ENCODE data around the gene TMEM106C. TPM values are rescaled to one million over a fixed set of nuclear protein-coding genes. Genes with fewer than 3 reads are reported as not detected.
A peak's percentile ranks its signal among the peaks of the same experiment; 100 is the strongest.

The TMEM106C gene, protein sequence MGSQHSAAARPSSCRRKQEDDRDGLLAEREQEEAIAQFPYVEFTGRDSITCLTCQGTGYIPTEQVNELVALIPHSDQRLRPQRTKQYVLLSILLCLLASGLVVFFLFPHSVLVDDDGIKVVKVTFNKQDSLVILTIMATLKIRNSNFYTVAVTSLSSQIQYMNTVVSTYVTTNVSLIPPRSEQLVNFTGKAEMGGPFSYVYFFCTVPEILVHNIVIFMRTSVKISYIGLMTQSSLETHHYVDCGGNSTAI
- 27.9 and 44.5 TPM in 2 replicates for total RNA-seq

DNA sequence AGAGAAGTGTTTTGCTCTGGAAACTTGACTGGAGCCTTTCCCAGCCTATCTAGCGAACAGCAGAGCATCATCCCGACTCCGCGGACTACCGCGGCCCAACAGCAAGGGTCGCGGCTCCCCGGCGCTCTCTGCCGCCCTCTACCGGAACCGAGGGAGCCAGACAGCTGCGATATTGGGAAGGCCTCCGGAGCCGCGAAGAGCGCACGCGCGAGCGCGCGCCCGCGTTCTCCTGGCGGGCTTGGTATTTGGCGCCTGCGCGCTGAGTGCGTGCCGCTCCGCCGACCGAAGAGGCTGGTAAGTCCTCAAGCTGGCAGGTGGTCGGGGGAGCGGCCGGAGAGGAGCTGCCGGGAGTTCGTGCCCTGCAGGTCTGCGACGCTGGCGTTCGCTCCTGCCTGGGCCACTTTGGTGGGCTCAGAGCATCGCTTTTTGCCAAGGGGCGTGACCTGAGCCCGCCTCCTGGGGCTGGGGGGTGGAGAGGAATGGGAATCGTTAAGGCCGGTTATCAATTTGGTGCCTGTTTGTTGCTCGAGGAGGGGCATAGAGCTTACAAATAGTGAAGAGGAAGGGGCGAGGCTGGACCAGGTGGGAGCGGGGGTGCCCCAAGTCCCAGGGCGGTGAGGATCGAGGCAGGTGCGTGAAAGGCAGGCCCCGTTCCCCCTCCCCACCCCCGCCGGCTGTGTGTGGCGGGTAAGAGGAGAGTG lies at the start of gene TMEM106C:
Gene TMEM106C (plus strand): TSS at position 257 of the 701 bp plus-strand sequence. CDS start 641 bp downstream, outside the sequence.
- DNase-seq (ENCODE audit: extremely low read depth, low read depth, low spot score): peak; percentile 47

DNA sequence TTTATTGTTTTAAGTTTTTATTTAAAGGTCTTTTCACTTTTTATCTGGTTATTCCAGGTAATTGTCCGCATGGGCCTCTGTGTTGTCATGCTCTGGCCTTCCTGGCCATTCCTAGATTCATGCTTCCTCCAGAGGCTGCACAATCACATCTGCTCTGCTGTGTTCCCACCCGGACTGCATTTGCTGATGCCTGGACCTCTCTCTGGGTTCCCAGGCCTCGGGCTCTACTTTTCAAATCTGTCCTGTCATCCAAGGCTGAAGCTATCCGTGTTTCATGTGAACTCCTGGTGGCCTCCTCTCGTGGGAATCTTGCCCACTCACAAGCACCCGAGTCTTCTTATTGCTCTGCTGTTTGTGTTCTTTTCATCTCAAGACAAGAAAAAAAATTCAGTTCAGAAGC lies 42.5 kb upstream of the TMEM106C start:
- DNase-seq (ENCODE audit: extremely low read depth, low read depth, low spot score): no peak

DNA sequence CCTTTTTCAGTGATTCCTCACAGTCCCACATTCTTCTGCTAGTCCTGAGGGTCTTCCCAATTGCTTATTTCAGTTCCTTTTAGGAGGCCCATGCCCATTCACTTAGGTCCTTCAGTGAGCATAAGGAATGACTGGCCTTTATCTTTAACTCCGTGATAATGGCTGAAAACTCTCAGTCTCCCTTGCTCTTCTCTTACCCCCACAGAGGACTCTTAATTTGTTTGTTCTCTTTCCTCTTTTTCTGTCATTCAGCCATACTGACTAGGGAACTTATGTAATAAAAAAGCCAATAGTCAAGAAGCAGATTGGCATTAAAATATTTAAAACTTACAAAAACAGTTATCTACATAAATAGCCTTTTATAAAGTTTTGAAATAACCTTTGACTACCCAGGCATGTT lies 41.5 kb upstream of the TMEM106C start:
- no peak for DNase-seq (ENCODE audit: extremely low read depth, low read depth, low spot score)

DNA sequence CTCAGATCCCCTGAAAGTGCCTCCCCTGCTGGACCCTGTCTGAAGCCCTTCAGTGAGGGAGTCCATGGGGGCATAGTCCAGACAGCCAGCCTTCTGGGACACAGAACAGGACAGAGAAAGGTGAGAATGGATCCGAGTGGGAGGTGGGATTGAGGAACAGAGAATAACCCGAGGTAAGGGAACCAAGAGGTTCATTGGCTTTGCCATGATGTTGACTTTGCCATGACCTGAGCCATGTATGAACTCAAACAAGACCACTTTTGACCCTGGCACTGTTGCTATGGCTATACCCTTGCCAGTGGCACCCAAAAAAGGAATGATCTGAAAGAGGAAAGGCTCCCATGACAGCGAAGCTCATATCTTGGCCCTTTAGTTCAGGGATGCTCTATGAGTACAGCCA lies 36.0 kb upstream of the TMEM106C start:
- DNase-seq (ENCODE audit: extremely low read depth, low read depth, low spot score): no peak

DNA sequence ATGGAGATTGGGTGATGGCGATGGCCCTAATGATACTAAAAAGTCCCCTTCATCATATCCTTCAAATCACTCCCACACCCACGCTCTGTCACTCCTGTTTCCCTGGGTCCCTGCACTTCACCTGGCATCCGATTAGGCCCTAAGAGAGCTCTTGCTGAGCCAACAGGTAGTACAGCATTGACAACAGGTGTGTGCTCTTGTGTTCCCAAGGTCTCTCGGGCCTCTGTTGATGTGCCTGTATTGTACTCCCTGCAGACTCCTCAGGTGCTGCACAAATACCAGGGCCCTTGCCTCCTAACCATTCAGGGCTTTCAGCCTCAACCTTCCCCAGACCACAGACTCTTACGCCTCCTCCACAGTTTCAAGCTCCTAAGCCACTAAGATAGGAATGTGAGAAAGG lies 32.8 kb upstream of the TMEM106C start:
- DNase-seq (ENCODE audit: extremely low read depth, low read depth, low spot score): no peak

DNA sequence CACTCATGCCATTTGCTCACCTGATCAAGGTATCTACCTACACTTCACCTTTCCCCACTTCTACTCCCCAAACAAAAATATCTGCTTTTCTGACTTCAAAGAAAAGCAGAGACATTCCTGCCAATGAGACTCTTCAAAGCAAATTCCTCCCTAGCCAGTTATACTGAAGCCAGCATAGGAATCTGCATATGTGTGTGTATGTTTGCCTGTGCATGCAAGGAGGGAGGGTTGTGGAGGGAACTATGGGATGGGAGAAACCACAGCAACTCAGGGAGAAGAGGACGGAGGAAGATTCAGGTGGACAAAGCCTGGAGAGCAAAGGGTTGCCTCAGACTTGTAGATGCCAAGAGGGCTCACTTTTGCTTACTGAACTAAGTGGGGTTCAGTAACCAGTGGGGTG lies 32.2 kb upstream of the TMEM106C start:
- DNase-seq (ENCODE audit: extremely low read depth, low read depth, low spot score): no peak

DNA sequence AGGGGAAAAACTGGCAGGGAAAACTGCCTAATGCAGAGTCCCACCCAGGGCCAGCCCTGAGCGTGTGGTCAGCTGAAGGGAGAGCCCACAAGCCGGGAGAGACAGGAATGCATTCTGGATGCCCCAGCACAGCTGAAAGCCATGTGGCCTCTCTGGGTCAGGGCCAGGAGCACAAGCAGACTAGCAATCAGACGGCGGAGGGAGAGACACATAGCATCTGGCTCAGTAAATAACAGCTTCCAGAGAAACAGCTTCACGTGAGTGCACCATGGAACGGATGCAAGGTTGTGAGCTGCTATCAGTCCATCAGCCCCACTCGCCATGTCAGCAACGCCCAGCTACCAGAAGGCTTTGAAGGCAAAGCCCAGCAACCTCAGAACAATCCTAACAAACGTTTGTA lies 28.2 kb upstream of the TMEM106C start:
- DNase-seq (ENCODE audit: extremely low read depth, low read depth, low spot score): no peak

DNA sequence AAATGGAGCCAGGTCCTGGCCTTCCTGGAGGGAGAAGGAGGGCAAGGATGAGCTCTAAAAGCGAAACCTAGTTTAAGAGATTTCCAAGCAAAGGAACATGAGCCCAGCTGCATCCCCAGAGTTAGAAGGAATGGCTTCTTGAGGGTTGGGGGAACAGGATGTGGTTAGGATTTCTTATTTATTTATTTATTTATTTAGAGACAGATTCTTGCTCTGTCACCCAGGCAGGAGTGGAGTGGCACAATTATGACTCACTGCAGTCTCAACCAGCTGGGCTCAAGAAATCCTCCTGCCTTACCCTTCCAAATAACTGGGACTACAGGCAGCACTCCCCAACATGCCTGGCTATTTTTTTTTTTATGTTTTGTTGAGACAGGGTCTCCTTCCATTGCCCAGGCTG lies 25.3 kb upstream of the TMEM106C start:
- no peak for DNase-seq (ENCODE audit: extremely low read depth, low read depth, low spot score)

DNA sequence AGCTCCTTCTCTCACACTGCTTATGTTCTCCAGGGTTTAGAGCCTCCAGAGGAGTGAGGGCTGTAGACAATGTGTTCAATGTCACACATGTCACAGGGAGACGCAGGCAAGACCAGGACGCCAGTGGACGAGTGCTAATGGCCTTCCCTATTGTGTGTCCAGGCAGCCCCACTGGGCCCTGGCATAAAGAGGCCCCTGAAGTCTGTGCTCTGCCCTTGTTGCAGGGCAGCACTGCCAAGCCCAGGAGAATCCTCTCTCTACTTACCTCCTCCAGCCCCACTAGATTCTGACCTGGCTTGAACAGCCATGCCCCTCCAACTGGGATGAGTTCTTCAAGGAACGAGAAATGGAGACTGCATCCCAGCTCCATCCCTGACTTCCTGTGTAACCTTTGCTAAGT lies 24.8 kb upstream of the TMEM106C start:
- no peak for DNase-seq (ENCODE audit: extremely low read depth, low read depth, low spot score)

DNA sequence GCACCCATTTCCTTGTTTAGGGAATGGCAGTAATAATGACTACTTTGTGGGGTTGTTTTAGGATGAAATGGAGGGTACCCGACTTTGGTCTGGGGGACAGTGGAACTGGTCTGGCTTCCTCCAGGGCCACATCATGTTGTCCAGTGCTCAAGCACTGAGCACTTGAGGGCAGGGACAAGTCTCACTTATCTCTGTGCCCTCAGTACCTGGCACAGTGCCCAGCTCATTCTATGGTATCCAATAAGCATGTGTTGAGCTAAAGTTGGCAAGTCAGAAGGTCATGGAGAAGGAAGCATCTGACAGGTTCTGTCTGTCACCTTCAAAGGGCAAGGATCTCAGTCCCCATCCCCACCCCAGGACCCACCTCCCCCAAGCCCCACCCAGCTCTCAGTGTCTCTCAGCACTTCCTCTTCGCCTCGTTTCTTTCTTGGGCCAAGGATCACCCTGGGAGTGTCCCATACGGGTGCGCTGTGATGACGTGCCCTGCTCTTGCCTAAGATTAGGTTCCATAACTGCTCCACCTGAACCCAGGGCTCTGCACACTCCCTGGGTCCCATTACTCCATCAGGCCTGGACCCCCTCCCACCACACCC lies 24.3 kb upstream of the TMEM106C start:
- no peak for DNase-seq (ENCODE audit: extremely low read depth, low read depth, low spot score)

DNA sequence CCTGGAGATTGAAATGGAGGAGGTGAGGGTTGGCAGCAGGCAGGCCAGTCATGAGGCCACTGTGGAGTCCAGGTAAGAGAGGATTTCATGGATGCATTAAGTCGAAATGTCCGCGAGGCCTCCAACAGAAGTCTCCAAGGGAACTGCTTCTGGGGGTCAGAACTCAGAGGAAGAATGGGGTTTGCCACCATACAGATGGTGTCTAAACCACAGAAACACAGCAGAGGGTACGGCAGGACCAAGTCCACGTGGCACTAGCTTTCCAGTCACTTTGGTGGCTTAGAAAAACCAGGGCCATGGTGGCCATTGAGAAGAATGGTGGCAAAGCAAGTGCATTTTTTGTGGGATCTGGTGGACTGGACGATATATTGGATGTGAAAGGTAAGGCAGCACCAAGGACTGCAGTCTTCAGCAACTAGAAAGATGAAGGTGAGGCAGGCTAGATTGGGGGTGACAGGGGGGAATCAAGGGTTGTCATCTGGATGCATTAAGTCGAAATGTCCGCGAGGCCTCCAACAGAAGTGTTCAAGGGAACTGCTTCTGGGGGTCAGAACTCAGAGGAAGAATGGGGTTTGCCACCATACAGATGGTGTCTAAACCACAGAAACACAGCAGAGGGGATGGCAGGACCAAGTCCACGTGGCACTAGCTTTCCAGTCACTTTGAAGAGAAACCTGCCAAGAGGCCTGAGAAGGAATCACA lies 22.5 kb upstream of the TMEM106C start:
- no peak for DNase-seq (ENCODE audit: extremely low read depth, low read depth, low spot score)

DNA sequence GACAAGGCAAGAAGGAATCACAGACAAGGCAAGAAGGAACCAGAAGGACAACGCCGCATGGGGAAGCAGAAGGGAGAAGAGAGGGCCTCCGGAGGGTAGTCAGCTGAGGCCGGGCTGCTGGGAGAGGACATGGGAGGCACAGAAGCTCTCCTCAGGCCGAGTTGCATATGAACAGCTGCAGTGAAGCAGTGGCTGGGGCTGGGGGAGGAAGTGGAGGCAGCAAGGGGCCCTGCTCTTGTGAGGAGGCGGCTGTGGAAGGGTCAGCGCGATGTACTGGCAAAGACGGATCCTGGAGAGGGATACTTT lies 22.0 kb upstream of the TMEM106C start:
- no peak for DNase-seq (ENCODE audit: extremely low read depth, low read depth, low spot score)

DNA sequence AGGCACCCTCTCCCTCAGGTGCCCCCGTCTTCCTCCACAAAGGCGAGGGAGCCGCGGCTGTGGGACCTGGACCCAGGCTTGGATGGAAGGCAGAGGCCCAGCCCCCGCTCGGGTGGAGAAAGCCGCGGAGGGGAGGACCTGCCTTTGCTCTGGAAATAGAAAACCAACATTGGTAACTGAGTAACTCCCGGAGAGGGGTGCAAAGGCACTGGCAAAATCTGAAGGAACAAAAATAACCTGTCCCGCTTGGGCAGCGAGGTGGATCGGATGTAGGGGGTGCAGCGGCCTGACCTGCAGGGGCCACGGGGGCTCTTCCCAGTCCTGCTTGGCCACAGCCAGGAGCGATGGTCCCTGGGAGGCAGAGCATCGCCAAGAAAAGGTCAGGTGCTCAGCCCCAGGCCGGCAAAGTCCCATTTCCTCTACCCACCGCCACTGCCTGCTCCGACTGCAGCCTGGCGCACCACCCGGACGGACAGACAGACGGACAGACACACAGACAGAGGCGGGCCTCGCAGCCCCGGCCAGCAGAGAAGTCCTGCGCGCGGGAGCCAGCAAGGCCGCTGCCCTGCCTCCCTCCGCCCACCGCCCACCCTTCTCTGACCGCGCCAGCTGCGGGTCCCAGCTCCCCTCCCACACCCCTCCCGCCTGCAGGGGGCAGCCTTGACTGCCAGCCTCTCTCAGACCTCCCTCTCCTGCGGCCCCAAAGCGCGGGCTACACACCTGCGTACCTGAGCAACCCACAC lies 21.4 kb upstream of the TMEM106C start:
- DNase-seq (ENCODE audit: extremely low read depth, low read depth, low spot score): no peak

DNA sequence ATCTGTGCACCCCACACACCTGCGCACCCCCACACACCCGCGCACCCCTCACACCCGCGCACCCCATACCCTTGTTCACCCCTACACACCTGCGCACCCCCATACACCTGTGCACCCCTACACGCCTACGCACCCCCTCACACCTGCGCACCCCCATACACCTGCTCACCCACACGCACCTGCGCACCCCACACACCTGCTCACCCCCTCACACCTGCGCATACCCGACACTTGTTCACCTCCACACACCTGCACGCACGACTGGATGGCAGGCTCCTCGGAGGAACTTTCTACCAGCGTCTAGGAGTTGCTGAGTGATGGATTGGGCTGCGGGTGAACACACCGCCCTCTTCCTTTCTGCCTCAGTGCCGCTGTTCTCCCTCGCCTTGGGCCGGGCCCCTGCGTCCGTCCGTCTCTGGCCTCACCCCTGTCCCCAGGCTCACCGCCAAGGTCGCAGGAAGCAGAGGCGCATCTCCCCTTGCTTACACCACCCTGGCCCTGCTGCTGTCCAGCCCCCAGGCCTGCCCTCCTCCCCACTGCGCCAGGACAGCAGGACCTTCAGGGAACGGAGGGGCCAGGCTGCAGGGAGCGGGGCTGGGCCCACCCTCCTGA lies 20.7 kb upstream of the TMEM106C start:
- DNase-seq (ENCODE audit: extremely low read depth, low read depth, low spot score): no peak

DNA sequence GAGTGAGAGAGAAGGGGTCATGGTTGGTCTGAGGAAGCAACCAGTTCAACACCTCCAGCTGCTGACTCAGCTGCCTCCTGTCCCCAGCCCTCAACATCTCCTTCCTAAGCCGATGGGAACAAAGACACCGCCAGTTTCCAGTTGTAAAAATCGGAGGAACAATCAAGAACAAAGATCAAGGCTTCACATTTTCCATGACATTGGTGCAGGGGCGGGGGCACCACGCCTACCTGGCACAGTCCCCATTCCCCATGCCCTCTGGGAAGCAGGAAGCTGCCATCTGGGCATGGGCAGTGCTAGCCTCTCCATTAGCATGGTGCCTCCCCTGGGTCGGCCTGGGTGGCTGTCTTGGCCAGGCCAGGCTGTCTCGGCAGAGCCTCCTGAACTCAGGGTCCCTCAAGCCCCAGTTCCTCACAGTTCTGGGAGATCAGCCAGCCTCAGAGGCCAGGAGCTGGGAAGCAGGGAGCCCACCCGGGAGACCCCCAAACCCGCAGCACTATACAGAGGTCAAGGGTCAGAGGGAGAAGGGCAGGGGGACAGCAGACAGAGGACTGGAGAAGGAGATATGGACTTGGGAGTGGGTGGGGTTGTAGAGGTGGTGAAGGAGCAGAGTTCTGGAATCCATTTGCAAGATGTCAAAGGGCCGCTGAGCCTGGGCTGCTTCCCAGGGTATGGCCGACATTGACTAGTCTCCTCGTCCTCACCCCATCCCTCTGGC lies 19.6 kb upstream of the TMEM106C start:
- DNase-seq (ENCODE audit: extremely low read depth, low read depth, low spot score): no peak

DNA sequence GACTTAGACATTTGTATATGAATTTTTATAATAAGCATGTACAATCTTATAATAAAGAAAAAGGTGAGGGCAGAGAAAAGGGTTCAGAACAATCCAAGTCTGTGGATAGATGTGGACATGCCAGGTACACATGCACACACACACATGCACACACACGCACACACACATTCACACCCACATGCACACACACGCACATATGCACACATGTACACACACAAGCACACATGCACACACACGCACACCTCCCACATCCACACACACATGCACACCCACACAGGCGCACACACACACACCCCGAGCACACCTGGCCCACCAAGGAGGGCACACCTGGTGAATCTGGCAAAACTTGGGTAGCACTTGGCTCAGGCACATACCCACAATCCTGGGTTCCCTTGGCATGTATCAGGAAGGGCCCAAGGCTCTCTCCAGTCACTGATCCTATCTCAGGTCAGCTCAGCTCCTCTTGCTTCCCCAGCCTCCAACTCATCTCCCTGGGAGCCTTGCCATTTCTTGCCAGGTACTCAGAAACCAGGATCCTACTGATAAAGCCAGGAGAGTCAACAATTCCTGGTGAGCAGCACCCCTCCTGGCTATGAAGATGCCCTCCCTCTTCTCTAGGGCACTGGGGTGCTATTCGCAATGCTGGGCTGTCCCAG lies 18.6 kb upstream of the TMEM106C start:
- no peak for DNase-seq (ENCODE audit: extremely low read depth, low read depth, low spot score)

DNA sequence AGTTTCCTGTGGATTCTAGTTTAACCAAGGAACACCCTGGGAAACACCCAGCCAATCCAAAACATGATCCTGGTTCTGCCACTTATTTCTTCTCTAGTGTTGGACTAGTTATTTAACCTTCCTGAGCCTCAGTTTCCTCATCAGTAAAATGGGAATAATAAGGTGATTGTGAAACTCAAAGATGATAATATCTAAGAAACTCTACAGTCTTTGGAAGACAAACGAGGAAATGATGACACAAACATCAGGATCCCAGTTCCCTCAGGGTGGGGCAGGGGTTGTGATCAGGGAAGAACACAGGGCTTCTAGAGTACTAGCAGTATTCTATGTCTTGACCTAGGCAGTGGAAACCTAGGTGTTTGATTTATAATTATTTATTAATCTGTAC lies 18.1 kb upstream of the TMEM106C start:
- DNase-seq (ENCODE audit: extremely low read depth, low read depth, low spot score): no peak

DNA sequence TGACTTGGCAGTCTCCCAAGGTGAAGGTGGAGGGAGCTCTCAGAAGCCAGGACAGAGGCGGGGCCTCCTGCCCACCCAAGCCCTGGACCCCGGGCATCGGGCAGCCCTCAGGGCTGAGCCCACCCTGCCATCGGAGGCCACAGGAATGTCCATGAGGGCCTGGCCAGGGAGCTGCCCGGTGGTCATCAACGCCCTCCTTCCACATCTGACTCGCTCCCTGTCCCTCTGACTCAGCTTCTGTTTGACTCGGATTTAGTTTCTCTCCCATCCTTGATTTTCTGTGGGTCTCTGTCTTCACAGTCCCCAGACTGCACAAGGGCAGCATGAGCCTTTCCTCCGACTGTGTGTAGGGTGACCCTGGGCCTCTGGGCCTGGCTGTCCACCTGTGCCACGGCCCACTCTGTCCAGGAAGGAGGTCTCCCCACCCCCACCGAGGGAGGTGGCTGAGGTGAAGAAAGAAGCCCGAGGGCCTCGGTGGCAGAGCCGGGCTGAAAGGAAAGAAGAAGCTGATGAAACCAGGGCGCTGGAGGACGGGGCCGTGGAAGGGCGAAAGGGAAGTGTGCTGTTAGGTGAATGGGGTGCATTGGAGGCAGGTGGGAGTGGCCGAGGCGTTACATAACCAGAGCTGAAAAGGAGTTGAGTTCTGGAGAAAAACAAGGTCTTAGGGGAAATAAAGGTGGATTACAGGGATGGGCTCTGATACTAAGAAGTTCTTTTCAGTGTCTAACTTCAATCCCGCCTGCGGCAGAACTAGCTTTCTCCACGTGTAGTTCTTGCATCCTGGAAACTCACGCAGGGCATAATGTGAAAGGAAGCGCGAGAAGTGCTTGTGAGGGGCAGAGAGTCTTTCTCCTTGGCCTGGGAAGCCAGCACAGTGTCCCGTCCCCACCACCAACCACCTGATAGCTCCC lies 16.7 kb upstream of the TMEM106C start:
- no peak for DNase-seq (ENCODE audit: extremely low read depth, low read depth, low spot score)

DNA sequence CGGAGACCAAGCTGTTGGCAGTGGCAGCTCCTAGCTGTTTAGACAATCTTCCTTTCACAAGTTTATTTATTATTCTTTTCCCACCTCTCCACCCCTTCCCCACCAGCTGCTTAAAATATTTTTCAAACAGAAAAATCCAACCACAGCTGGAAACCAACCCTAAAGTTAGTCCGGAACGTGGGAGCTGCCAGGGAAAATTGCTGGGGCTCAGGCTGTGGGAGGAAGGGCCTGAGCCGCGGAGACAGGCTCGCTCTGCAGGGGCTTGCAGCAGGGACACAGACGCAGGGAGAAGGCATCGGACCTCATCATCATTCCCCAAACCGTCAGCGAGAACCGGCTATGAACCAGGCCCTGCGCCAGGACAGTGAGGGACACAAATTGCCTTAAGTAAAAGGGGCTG lies 16.1 kb upstream of the TMEM106C start:
- DNase-seq (ENCODE audit: extremely low read depth, low read depth, low spot score): no peak
